ENCODE measurements around the gene DGCR2. TPM values are rescaled to one million over a fixed set of nuclear protein-coding genes. Genes with fewer than 3 reads are reported as not detected.

The DGCR2 gene
- total and polyA plus RNA-seq, 2 experiments from 2014 or later = 25.6 to 42.7 TPM

GRCh38 chr22:19117111-19117512, 5.1 kb downstream of the DGCR2 start:
- Histone ChIP-seq H3K36me3 (ENCODE audit: low read depth) (no peaks in the 10 kb centered on the region), H3K4me3 (no peak overlapping the region), H3K9me3 (ENCODE audit: low read depth) (no peaks in the 10 kb centered on the region), H3K4me2 (ENCODE audit: unreplicated experiment) (no peak overlapping the region), H3K4me1 (ENCODE audit: insufficient read depth) (peaks cover 9% of the 10 kb centered on the region; the same call in 1 of the 2 replicates), H3K9ac (no peak overlapping the region), H3K79me2 (ENCODE audit: insufficient read depth) (peaks cover 95% of the 10 kb centered on the region), H3F3A (ENCODE audit: insufficient read depth) (no peaks in the 10 kb centered on the region), H3K9me2 (ENCODE audit: insufficient read depth) (no peaks in the 10 kb centered on the region), H3K27me3 (replicated peaks; ENCODE audit: insufficient read depth) (no peaks in the 10 kb centered on the region), H3K27ac (no peak overlapping the region), H2AFZ (no peak overlapping the region), H4K20me1 (ENCODE audit: insufficient read depth) (0 out of 2 replicates have a peak, but pooled peaks cover 4% of the 10 kb centered on the region)
- in situ Hi-C loops (cut with MboI) = no loop called here
- no peak for DNase-seq
- WGBS, 2 experiments (ENCODE audit: low coverage in 1 of 2, low lambda C conversion rate in 2 of 2, missing lambda C conversion rate in 2 of 2) = 92 to 94% methylated on average over 9 of the region's 9 CpGs
- no peak for TF ChIP-seq EZH2phosphoT487 (IDR thresholded peaks at IDR 0.05; ENCODE audit: insufficient read depth, low read depth)
- TF ChIP-seq EZH2 (IDR thresholded peaks at IDR 0.05; ENCODE audit: insufficient read depth, poor library complexity, severe bottlenecking) = no peak

- no peak overlapping the region for H3K4me3 ChIP-seq
- H3F3A ChIP-seq (ENCODE audit: insufficient read depth) = no peaks in the 10 kb centered on the region
- H3K27ac ChIP-seq = no peak overlapping the region
- H3K27me3 ChIP-seq (replicated peaks; ENCODE audit: insufficient read depth) = no peaks in the 10 kb centered on the region
- 0 out of 2 replicates have a peak, but pooled peaks cover 3% of the 10 kb centered on the region for H3K4me1 ChIP-seq (ENCODE audit: insufficient read depth)
- peaks cover 99% of the 10 kb centered on the region for H3K79me2 ChIP-seq (ENCODE audit: insufficient read depth)
- no peak overlapping the region for H2AFZ ChIP-seq
- no peaks in the 10 kb centered on the region for H3K9me3 ChIP-seq (ENCODE audit: low read depth)
- in situ Hi-C loops (cut with MboI) = no loop called here
- no peaks in the 10 kb centered on the region for H3K9me2 ChIP-seq (ENCODE audit: insufficient read depth)
- 0 out of 2 replicates have a peak, but pooled peaks cover 4% of the 10 kb centered on the region for H4K20me1 ChIP-seq (ENCODE audit: insufficient read depth)
- TF ChIP-seq EZH2 (IDR thresholded peaks at IDR 0.05; ENCODE audit: insufficient read depth, poor library complexity, severe bottlenecking) = no peak
- TF ChIP-seq EZH2phosphoT487 (IDR thresholded peaks at IDR 0.05; ENCODE audit: insufficient read depth, low read depth) = no peak
- H3K9ac ChIP-seq = no peak overlapping the region
- DNase-seq = no peak
- 60 to 70% methylated on average over 4 of the region's 4 CpGs for WGBS, 2 experiments (ENCODE audit: low coverage in 1 of 2, low lambda C conversion rate in 2 of 2, missing lambda C conversion rate in 2 of 2)
- H3K36me3 ChIP-seq (ENCODE audit: low read depth) = no peaks in the 10 kb centered on the region
- no peak overlapping the region for H3K4me2 ChIP-seq (ENCODE audit: unreplicated experiment)
Observed at GRCh38 chr22:19115628-19116027, 6.6 kb downstream of the DGCR2 start.

- in situ Hi-C loops (cut with MboI) = no loop called here
- DNase-seq = no peak
- H3K27ac ChIP-seq = no peak overlapping the region
Observed at GRCh38 chr22:19114984-19115552, 7.1 kb downstream of the DGCR2 start.

GRCh38 chr22:19113429-19113828, 8.8 kb downstream of the DGCR2 start:
- H3K4me3 ChIP-seq = no peak overlapping the region
- no peak overlapping the region for H3K4me2 ChIP-seq (ENCODE audit: unreplicated experiment)
- H4K20me1 ChIP-seq (ENCODE audit: insufficient read depth) = peaks cover 6% of the 10 kb centered on the region; the same call in 1 of the 2 replicates
- no peak overlapping the region for H3K9ac ChIP-seq
- H3K27ac ChIP-seq = no peak overlapping the region
- H3K27me3 ChIP-seq (replicated peaks; ENCODE audit: insufficient read depth) = no peaks in the 10 kb centered on the region
- H3K9me3 ChIP-seq (ENCODE audit: low read depth) = no peaks in the 10 kb centered on the region
- WGBS, 2 experiments (ENCODE audit: low coverage in 1 of 2, low lambda C conversion rate in 2 of 2, missing lambda C conversion rate in 2 of 2) = 96 to 100% methylated on average over 5 of the region's 5 CpGs
- TF ChIP-seq EZH2 (IDR thresholded peaks at IDR 0.05; ENCODE audit: insufficient read depth, poor library complexity, severe bottlenecking) (no peak), EZH2phosphoT487 (IDR thresholded peaks at IDR 0.05; ENCODE audit: insufficient read depth, low read depth) (no peak)
- no peak overlapping the region for H2AFZ ChIP-seq
- no peaks in the 10 kb centered on the region for H3K9me2 ChIP-seq (ENCODE audit: insufficient read depth)
- H3F3A ChIP-seq (ENCODE audit: insufficient read depth) = peaks cover 9% of the 10 kb centered on the region
- H3K79me2 ChIP-seq (ENCODE audit: insufficient read depth) = peaks cover 98% of the 10 kb centered on the region
- in situ Hi-C loops (cut with MboI) = no loop called here
- DNase-seq = no peak
- peaks cover 6% of the 10 kb centered on the region; the same call in 1 of the 2 replicates for H3K4me1 ChIP-seq (ENCODE audit: insufficient read depth)
- no peaks in the 10 kb centered on the region for H3K36me3 ChIP-seq (ENCODE audit: low read depth)

More at GRCh38 chr22:19114984-19115552, 7.1 kb downstream of the DGCR2 start:
- TF ChIP-seq EZH2phosphoT487 (IDR thresholded peaks at IDR 0.05; ENCODE audit: insufficient read depth, low read depth) (no peak), EZH2 (IDR thresholded peaks at IDR 0.05; ENCODE audit: insufficient read depth, poor library complexity, severe bottlenecking) (no peak)
- Histone ChIP-seq H3K4me3 (no peak overlapping the region), H3K79me2 (ENCODE audit: insufficient read depth) (peaks cover 99% of the 10 kb centered on the region), H3K9ac (no peak overlapping the region), H3K36me3 (ENCODE audit: low read depth) (no peaks in the 10 kb centered on the region), H3K9me2 (ENCODE audit: insufficient read depth) (no peaks in the 10 kb centered on the region), H4K20me1 (ENCODE audit: insufficient read depth) (no peaks in the 10 kb centered on the region), H3F3A (ENCODE audit: insufficient read depth) (no peaks in the 10 kb centered on the region), H3K4me2 (ENCODE audit: unreplicated experiment) (no peak overlapping the region), H3K9me3 (ENCODE audit: low read depth) (no peaks in the 10 kb centered on the region), H2AFZ (no peak overlapping the region), H3K27me3 (replicated peaks; ENCODE audit: insufficient read depth) (no peaks in the 10 kb centered on the region), H3K4me1 (ENCODE audit: insufficient read depth) (no peaks in the 10 kb centered on the region)
- 84 to 86% methylated on average over 4 of the region's 4 CpGs for whole genome bisulfite sequencing, 2 experiments (ENCODE audit: low coverage in 1 of 2, low lambda C conversion rate in 2 of 2, missing lambda C conversion rate in 2 of 2)

All from GM23248 (cell line).